Stimulated activated CD8-positive, alpha-beta memory T cell treated with anti-CD3 and anti-CD28 coated beads, Interleukin-12 subunit alpha, Interleukin-12 subunit beta, amount 100 ng/mL, for 1 hour (primary cell): ENCODE results near the gene MYL3.
"Not testable (repeated sequence)": the region's sequence is repeated elsewhere in the genome, so short reads cannot be mapped to it uniquely, and the experiment has no call there.

ENCODE experiments used
- DNase-seq: peaks from one replicate; pipeline ENCODE4 v3.0.0-alpha.2; 2020; ENCODE audit warnings: low read depth

The MYL3 gene

DNA sequence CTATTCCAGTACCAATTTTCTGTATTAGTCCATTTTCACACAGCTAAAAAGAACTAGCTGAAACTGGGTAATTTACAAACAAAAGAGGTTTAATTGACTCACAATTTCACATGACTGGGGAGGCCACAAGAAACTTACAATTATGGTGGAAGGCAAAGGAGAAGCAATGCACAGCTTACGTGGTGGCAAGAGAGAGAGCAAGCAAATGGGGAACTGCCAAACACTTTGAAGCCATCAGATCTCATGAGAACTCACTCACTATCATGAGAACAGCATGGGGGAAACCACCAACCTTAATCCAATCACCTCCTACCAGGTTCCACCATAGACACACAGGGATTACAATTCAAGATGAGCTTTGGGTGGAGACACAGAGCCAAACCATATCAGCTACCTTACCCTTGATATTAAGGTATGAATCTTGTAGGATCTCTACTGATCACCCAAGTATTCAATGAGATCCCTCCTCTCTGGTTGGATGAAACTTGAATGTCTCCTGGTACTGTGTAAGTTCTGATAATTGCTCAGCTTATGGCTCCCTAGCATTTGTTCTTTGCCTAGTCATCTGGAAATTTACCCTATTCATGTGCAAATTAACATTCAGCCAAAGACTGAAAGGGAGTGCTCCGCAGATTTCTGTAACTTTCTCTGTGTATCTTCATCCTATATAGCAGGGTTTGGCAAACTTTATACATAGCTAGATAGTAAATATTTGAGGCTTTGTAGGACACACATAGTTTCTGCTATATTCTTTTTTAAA, 38.9 kb downstream of the MYL3 start:
- no peak for DNase-seq

DNA sequence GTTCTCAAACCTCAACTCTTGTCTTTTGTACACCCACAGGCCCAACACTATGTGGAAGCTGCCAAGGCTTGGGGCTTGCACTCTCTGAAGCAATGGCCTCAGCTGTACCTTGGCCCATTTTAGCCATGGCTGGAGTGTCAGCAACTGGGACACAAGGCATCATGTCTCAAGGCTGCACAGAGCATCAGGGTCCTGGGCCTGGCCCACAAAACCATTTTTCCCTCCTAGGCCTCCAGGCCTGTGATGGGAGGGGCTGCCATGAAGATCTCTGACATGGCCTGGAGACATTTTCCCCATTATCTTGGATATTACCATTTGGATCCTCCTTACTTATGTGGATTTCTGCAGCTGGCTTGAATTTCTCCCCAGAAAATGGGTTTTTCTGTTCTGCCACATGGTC, 39.9 kb downstream of the MYL3 start:
- DNase-seq = not testable (repeated sequence)

DNA sequence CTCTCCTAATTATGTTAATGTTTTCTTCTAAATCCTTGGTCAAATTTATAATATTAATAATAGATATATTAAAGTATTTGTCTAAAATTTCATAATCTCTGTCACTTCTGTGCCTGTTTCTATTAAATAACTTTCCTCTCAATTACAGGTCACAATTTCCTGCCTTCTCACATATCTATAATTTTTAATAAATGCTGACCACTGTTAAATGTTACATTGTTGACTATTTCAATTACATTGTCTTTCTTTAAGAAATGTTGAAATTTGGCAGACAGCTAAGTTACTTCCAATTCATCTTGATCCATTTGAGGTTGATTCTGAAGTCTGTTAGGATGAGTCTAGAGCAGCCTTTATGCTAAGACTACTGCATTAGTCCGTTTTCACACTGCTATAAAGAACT, 41.7 kb downstream of the MYL3 start:
- no peak for DNase-seq

DNA sequence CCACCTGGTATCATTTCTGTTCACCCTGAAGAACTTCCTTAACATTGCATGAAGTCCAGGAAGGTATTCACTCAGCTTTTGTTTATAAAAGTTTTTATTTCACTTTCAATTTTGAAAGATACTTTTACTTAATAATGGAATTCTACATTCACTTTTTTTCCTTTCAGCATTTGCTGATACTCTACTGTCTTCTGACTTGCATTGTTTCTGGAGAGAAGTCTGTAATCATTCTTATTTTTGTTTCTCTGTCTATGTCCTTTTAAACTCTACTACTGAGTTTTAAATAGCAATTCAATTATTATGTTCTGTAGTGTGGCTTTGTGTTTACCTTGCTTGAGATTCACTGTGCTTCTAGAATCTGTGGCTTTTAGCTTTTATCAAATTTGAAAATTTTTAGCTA, 42.4 kb downstream of the MYL3 start:
- DNase-seq = no peak

DNA sequence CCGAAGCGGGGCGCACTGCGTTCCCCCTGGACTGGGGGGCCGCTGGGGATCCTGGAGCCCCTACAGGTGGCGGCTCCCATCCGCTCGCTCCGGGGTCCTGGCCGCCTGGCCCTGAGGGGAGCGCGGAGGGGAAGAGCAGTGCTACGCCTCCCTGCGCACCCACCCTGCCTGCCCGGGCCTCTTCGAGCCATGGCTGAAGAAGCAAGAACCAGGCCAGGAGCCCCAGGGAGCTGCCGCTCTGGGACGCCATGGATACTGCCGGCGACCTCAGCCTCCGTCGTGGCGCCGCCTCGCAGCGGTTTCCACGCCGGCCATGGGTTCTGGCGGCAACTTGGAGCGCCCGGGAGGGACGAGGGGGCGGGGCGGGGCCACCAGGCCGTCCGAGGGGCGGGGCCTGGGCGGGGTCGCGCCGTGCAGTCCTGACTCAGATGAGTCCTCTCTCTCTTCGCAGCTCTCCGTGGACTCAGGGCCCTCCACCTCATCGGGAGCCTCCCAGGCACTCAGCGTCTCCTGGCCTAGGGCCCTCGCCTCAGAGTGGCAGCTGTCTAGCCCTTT, 50.9 kb downstream of the MYL3 start:
- peak; percentile 33 for DNase-seq

DNA sequence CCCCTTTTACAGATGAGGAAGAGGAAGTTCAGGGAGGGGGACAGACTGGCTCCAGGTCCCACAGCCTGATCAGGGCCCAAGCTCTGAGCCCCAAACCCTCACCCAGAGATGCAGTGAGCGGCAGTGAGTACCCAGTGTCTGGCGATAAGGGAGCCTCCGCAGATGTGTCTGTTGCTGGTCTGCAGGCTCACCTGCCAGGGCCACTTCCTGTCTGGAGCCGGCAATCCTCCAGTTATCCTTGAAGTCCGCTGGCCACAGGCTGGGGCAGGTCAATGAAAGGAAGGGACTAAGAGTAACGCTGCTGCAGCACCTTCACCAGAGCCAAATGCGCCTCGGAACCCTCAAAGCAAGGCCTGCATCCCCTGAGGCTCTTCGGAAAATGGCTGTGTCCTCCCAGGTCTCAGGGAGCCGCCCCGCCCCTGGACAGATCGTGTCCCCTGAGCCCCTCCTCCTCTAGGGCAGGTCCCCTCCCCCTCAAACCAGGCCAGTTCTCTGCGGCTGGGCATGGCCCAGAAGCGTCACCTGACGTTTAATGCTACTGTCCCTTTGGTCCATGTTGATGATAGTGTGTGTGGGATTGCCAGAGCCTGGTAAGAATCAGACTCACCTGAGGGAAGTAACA, 51.5 kb downstream of the MYL3 start:
- DNase-seq = no peak

DNA sequence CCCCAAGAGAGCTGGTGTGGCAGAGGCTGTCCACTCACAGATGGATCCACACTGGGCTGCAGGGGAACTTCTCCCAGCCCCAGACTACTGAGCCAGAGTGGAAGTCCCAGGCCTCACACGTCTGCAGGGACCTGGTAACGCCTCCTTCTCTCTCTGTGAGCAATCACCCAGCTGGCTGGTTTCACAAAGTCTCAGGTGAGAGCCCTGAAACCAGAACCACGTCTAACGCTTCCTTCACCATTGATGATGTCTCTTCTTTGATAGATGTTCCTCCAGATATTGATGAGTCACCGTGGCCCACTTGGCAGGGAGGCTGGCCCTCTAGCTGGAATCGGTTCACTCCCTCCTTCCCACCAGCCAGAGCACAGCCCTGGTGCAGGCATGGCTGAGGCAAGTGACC, 54.5 kb downstream of the MYL3 start:
- DNase-seq = not testable (repeated sequence)
